Epidermal melanocyte (primary cell): ENCODE results near the gene SHANK1.
"Not testable (repeated sequence)": the region's sequence is repeated elsewhere in the genome, so short reads cannot be mapped to it uniquely, and the experiment has no call there.

ENCODE experiments used
- DNase-seq: peaks from one replicate; pipeline ENCODE4 v3.0.0; 2011; ENCODE audit warnings: low spot score; ENCODE audit not compliant: insufficient read length

Gene SHANK1

GRCh38 chr19:50633973-50634372, 85.6 kb downstream of the SHANK1 start:
- no peak for DNase-seq

GRCh38 chr19:50633359-50633758, 86.2 kb downstream of the SHANK1 start:
- DNase-seq = no peak

- no peak for DNase-seq
Measured at GRCh38 chr19:50632151-50632835, 87.3 kb downstream of the SHANK1 start.

GRCh38 chr19:50629801-50630200, 89.8 kb downstream of the SHANK1 start:
- DNase-seq = no peak

GRCh38 chr19:50629194-50629593, 90.4 kb downstream of the SHANK1 start:
- no peak for DNase-seq

- DNase-seq = no peak
Measured at GRCh38 chr19:50628551-50628950, 91.1 kb downstream of the SHANK1 start.

GRCh38 chr19:50628146-50628545, 91.5 kb downstream of the SHANK1 start:
- DNase-seq = no peak

- DNase-seq = no peak
Measured at GRCh38 chr19:50626795-50627194, 92.8 kb downstream of the SHANK1 start.

GRCh38 chr19:50626011-50626410, 93.6 kb downstream of the SHANK1 start:
- DNase-seq = no peak

GRCh38 chr19:50624949-50625600, 94.5 kb downstream of the SHANK1 start:
- DNase-seq = no peak

GRCh38 chr19:50620394-50620906, 99.2 kb downstream of the SHANK1 start:
- not testable (repeated sequence) for DNase-seq

GRCh38 chr19:50619184-50619583, 100.4 kb downstream of the SHANK1 start:
- not testable (repeated sequence) for DNase-seq

- not testable (repeated sequence) for DNase-seq
Measured at GRCh38 chr19:50618379-50618778, 101.2 kb downstream of the SHANK1 start.

GRCh38 chr19:50612504-50613404, 106.8 kb downstream of the SHANK1 start:
- not testable (repeated sequence) for DNase-seq
